ENCODE results near the gene PLSCR5. TPM values are rescaled to one million over a fixed set of nuclear protein-coding genes. Genes with fewer than 3 reads are reported as not detected.
A peak's percentile ranks its signal among the peaks of the same experiment; 100 is the strongest.

The PLSCR5 gene
- total and polyA plus RNA-seq, 2 experiments from 2014 or later, result not detected

DNA sequence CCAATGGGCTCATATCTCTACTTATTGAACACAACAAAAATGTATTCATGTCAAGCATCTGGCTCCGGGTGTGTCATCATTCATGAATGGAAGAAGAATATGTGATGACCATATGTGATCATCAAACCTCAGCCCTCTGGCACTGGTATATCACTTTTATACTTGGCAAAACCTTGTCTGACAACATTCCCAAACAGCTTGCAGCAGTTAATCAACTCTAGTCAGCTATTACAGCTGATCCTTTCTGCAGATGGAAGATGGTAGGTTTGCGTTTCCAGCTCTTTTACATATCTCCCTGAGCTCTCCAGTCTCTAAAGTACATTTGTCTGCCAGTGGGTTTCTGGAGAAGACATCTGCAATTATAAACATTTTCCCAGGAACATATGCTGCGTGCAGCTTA lies 6.6 kb downstream of the PLSCR5 start (continued):
- TF ChIP-seq, protein P1, sequence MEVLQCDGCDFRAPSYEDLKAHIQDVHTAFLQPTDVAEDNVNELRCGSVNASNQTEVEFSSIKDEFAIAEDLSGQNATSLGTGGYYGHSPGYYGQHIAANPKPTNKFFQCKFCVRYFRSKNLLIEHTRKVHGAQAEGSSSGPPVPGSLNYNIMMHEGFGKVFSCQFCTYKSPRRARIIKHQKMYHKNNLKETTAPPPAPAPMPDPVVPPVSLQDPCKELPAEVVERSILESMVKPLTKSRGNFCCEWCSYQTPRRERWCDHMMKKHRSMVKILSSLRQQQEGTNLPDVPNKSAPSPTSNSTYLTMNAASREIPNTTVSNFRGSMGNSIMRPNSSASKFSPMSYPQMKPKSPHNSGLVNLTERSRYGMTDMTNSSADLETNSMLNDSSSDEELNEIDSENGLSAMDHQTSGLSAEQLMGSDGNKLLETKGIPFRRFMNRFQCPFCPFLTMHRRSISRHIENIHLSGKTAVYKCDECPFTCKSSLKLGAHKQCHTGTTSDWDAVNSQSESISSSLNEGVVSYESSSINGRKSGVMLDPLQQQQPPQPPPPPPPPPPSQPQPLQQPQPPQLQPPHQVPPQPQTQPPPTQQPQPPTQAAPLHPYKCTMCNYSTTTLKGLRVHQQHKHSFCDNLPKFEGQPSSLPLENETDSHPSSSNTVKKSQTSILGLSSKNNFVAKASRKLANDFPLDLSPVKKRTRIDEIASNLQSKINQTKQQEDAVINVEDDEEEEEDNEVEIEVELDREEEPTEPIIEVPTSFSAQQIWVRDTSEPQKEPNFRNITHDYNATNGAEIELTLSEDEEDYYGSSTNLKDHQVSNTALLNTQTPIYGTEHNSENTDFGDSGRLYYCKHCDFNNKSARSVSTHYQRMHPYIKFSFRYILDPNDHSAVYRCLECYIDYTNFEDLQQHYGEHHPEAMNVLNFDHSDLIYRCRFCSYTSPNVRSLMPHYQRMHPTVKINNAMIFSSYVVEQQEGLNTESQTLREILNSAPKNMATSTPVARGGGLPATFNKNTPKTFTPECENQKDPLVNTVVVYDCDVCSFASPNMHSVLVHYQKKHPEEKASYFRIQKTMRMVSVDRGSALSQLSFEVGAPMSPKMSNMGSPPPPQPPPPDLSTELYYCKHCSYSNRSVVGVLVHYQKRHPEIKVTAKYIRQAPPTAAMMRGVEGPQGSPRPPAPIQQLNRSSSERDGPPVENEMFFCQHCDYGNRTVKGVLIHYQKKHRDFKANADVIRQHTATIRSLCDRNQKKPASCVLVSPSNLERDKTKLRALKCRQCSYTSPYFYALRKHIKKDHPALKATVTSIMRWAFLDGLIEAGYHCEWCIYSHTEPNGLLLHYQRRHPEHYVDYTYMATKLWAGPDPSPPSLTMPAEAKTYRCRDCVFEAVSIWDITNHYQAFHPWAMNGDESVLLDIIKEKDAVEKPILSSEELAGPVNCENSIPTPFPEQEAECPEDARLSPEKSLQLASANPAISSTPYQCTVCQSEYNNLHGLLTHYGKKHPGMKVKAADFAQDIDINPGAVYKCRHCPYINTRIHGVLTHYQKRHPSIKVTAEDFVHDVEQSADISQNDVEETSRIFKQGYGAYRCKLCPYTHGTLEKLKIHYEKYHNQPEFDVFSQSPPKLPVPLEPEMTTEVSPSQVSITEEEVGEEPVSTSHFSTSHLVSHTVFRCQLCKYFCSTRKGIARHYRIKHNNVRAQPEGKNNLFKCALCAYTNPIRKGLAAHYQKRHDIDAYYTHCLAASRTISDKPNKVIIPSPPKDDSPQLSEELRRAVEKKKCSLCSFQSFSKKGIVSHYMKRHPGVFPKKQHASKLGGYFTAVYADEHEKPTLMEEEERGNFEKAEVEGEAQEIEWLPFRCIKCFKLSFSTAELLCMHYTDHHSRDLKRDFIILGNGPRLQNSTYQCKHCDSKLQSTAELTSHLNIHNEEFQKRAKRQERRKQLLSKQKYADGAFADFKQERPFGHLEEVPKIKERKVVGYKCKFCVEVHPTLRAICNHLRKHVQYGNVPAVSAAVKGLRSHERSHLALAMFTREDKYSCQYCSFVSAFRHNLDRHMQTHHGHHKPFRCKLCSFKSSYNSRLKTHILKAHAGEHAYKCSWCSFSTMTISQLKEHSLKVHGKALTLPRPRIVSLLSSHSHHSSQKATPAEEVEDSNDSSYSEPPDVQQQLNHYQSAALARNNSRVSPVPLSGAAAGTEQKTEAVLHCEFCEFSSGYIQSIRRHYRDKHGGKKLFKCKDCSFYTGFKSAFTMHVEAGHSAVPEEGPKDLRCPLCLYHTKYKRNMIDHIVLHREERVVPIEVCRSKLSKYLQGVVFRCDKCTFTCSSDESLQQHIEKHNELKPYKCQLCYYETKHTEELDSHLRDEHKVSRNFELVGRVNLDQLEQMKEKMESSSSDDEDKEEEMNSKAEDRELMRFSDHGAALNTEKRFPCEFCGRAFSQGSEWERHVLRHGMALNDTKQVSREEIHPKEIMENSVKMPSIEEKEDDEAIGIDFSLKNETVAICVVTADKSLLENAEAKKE (CRISPR knock-in tag; IDR thresholded peaks at IDR 0.05), result no peak
- no peak for TF ChIP-seq ZNF331 (CRISPR knock-in tag; IDR thresholded peaks at IDR 0.05; ENCODE audit: low read depth)
- no peak for TF ChIP-seq EZH2 (IDR thresholded peaks at IDR 0.05; ENCODE audit: low read depth, unreplicated experiment)

DNA sequence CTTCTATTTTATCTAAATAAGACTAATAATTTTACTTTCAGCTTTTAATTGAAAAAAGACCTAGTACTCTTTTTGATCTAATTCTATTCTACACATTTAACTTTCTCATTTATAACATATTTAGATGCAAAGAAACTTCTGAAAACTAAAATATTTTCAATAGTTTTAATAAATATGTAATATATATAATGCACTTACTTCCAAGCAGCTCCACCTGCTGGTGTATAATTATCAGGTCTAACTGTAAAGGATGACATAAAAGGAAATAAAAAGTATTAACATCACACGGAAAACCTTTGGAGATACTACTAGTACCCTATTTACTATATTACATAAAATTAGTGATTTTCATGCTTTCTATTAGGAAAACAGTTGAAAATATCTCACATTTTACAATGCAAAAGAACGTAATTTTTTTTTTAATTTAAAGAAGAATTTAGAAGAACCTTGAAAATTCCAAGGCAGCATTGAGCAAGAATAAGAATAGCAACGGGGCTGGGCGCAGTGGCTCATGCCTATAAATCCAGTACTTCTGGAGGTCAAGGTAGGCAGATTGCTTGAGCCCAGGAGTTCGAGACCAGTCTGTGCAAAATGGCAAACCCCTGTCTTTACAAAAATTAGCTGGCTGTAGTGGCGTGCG lies 10.2 kb downstream of the PLSCR5 start:
- TF ChIP-seq, protein P2, sequence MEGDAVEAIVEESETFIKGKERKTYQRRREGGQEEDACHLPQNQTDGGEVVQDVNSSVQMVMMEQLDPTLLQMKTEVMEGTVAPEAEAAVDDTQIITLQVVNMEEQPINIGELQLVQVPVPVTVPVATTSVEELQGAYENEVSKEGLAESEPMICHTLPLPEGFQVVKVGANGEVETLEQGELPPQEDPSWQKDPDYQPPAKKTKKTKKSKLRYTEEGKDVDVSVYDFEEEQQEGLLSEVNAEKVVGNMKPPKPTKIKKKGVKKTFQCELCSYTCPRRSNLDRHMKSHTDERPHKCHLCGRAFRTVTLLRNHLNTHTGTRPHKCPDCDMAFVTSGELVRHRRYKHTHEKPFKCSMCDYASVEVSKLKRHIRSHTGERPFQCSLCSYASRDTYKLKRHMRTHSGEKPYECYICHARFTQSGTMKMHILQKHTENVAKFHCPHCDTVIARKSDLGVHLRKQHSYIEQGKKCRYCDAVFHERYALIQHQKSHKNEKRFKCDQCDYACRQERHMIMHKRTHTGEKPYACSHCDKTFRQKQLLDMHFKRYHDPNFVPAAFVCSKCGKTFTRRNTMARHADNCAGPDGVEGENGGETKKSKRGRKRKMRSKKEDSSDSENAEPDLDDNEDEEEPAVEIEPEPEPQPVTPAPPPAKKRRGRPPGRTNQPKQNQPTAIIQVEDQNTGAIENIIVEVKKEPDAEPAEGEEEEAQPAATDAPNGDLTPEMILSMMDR (conservative IDR thresholded peaks at IDR 0.05; ENCODE audit: low read depth in 2 of 2), result peak in 1 of 2 experiments; percentile 57; a peak in 3 of 4 replicates
- no peak for TF ChIP-seq STAT1 (IDR thresholded peaks at IDR 0.05; ENCODE audit: unreplicated experiment)
- Mint-ChIP-seq H3K36me3 (ENCODE audit: low read depth) (no peaks in the 10 kb centered on the region), H3K4me3 (no peak overlapping the region), H3K9me3 (no peaks in the 10 kb centered on the region), H3K27me3 (ENCODE audit: insufficient read depth, low read depth, poor library complexity) (no peaks in the 10 kb centered on the region), H3K4me1 (peaks cover 5% of the 10 kb centered on the region; the same call in 2 of the 3 replicates), H3K27ac (no peak overlapping the region)
- no peak overlapping the region for H3K4me2 ChIP-seq
- 0 out of 2 replicates have a peak, but pooled peaks cover 3% of the 10 kb centered on the region for H3K4me1 ChIP-seq (ENCODE audit: insufficient read depth)
- DNase-seq (ENCODE audit: low spot score) (peak; percentile 24), ATAC-seq (no peak)
- H3K9me2 ChIP-seq (ENCODE audit: insufficient read depth), result no peaks in the 10 kb centered on the region
- no peaks in the 10 kb centered on the region for H3F3A ChIP-seq (replicated peaks; ENCODE audit: low read depth)
- no peaks in the 10 kb centered on the region for H3K36me3 ChIP-seq (ENCODE audit: insufficient read depth)
- H3K27ac ChIP-seq (ENCODE audit: low read depth), result no peak overlapping the region
- H2AFZ ChIP-seq, result no peak overlapping the region
- no peaks in the 10 kb centered on the region for H3K27me3 ChIP-seq (ENCODE audit: insufficient read depth)
- H3K4me3 ChIP-seq, result no peak overlapping the region
- no peaks in the 10 kb centered on the region for H4K20me1 ChIP-seq (replicated peaks; ENCODE audit: insufficient read depth)
- no peaks in the 10 kb centered on the region for H3K79me2 ChIP-seq (replicated peaks; ENCODE audit: insufficient read depth)

Data from GM23338 (cell line).